Activated B cell treated with CpG ODN at 0.5 μM for 24 hours (primary cell): ENCODE measurements around the gene EMILIN2. TPM values are rescaled to one million over a fixed set of nuclear protein-coding genes. Genes with fewer than 3 reads are reported as not detected.

ENCODE experiments used
- ATAC-seq: fragments of 200-7000 bp; cut with Tn5 transposase; one replicate; pipeline ENCODE4 v1.10.0; 2021; ENCODE audit warnings: low read depth, mild to moderate bottlenecking, moderate library complexity
- CTCF ChIA-PET: fragments of 350-600 bp; sonication (Branson Sonifier 250); formaldehyde crosslinking; loops from one replicate; lab custom pipeline; 2021; ENCODE audit warnings: antibody characterized with exemption; lab: Charles Lee
- POLR2A ChIA-PET: fragments of 350-600 bp; sonication (Branson Sonifier 250); formaldehyde crosslinking; loops from one replicate; lab custom pipeline; 2021; ENCODE audit warnings: antibody characterized with exemption; lab: Charles Lee
- DNase-seq: peaks from one replicate; pipeline ENCODE4 v3.0.0; 2022
- H3K27ac Mint-ChIP-seq: one replicate; pipeline ENCODE4 v1.8.0; 2020; ENCODE audit warnings: mixed read lengths
- H3K27me3 Mint-ChIP-seq: one replicate; pipeline ENCODE4 v1.8.0; 2021; ENCODE audit warnings: mixed read lengths
- H3K36me3 Mint-ChIP-seq: one replicate; pipeline ENCODE4 v1.8.0; 2021; ENCODE audit warnings: low read depth, mixed read lengths
- H3K4me1 Mint-ChIP-seq: one replicate; pipeline ENCODE4 v1.8.0; 2021; ENCODE audit warnings: mixed read lengths
- H3K4me3 Mint-ChIP-seq: one replicate; pipeline ENCODE4 v1.8.0; 2020; ENCODE audit warnings: mild to moderate bottlenecking, mixed read lengths
- H3K9me3 Mint-ChIP-seq: one replicate; pipeline ENCODE4 v1.8.0; 2020; ENCODE audit warnings: mixed read lengths
- CTCF ChIP-seq: fragments of 200-600 bp; IDR thresholded peaks from one replicate; pipeline ENCODE4 v1.8.0; 2022; ENCODE audit warnings: antibody characterized with exemption, mild to moderate bottlenecking
- intact Hi-C: fragments of 100-400 bp; cut with micrococcal nuclease; formaldehyde crosslinking; loops from one replicate; pipeline ENCODE4 v1.15.1; 2024
- total RNA-seq: library from RNA; stranded (reverse); gene quantifications from 2 replicates; pipeline ENCODE4 v1.2.3, GENCODE V29; 2022

Gene EMILIN2
- total RNA-seq, 1 donor from 2014 or later: 80.9 TPM

GRCh38 chr18:2920027-2920426 is 73.2 kb downstream of the EMILIN2 start:
- no peaks in the 10 kb centered on the region for H3K9me3 Mint-ChIP-seq
- POLR2A ChIA-PET: no interaction called here
- H3K27me3 Mint-ChIP-seq: no peaks in the 10 kb centered on the region
- ATAC-seq: no peak
- intact Hi-C loops: no loop called here
- H3K36me3 Mint-ChIP-seq: peaks cover 85% of the 10 kb centered on the region
- no peak for DNase-seq
- no peak overlapping the region for H3K4me3 Mint-ChIP-seq
- CTCF ChIA-PET: no interaction called here
- peaks cover 31% of the 10 kb centered on the region for H3K4me1 Mint-ChIP-seq
- no peak overlapping the region for H3K27ac Mint-ChIP-seq
- TF ChIP-seq CTCF: no peak

DNA sequence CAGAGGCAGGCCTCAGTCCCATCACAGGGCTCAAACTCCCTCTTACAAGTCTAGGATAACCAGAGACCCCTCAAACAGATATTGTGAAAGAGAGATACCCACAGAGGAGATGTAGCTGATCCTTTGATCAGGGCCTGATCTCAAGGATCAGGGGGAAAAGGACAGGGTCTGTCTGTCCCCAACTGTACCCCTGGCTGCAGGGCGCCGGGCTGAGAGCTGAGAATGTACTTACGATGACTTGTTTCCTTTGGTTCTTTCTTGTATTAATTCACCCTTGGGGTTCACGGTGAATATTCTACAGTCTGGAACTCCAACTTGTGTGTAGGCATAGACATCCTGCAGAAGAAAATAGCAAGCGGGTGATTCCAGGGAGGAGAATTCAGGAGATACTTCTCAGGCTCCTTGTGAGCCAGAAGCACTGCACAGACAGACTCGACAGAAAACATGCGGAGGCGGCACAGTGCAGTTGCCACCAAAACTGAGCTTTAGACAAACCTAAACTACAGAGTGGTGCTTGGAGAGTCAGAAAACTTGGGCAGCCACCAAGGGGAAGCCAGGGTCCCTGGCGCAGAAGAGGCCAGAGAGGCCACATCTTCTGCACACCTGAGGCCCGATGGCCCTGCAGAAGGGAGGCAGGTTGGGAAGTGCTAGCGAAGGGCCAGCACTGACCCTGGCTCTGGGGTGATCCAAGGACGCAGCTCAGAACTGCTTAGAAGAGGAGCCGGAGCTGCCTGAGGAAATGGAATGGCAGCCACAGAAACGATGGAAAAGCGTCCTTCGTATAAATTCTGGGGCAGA is 73.9 kb downstream of the EMILIN2 start:
- ChIA-PET POLR2A (no interaction called here), CTCF (no interaction called here)
- Mint-ChIP-seq H3K36me3 (peaks cover 86% of the 10 kb centered on the region), H3K9me3 (no peaks in the 10 kb centered on the region), H3K27me3 (no peaks in the 10 kb centered on the region), H3K27ac (no peak overlapping the region), H3K4me3 (no peak overlapping the region), H3K4me1 (peaks cover 29% of the 10 kb centered on the region)
- ATAC-seq (no peak), DNase-seq (no peak)
- intact Hi-C loops: no loop called here
- no peak for TF ChIP-seq CTCF

DNA sequence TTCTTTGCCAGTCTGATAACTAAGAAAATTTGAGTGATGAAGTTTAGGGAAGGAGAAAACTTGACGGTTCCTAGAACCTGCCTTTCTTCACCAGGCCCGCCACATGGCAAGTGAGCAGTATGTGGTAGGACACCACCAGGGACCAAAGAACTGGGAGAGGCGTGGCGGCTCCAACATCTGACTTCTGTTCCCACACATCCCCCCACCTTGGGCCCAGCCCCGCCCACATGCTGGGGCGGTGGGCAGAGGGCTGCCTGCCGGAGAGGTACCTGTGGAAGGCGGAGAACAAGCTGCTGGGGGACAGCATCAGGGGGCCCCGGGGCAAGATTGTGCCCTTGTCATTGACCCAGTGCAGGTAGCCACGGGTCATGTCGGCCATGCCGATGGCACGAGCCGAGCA is 75.0 kb downstream of the EMILIN2 start:
- H3K4me3 Mint-ChIP-seq: no peak overlapping the region
- DNase-seq: no peak
- peaks cover 84% of the 10 kb centered on the region for H3K36me3 Mint-ChIP-seq
- peaks cover 22% of the 10 kb centered on the region for H3K4me1 Mint-ChIP-seq
- ATAC-seq: no peak
- ChIA-PET POLR2A (no interaction called here), CTCF (no interaction called here)
- H3K27ac Mint-ChIP-seq: no peak overlapping the region
- intact Hi-C loops: no loop called here
- H3K27me3 Mint-ChIP-seq: no peaks in the 10 kb centered on the region
- no peak for TF ChIP-seq CTCF
- H3K9me3 Mint-ChIP-seq: no peaks in the 10 kb centered on the region

GRCh38 chr18:2923464-2923863 is 76.7 kb downstream of the EMILIN2 start:
- intact Hi-C loops: no loop called here
- Mint-ChIP-seq H3K27ac (no peak overlapping the region), H3K36me3 (peaks cover 85% of the 10 kb centered on the region), H3K4me1 (peaks cover 15% of the 10 kb centered on the region), H3K27me3 (no peaks in the 10 kb centered on the region), H3K4me3 (no peak overlapping the region), H3K9me3 (no peaks in the 10 kb centered on the region)
- ChIA-PET POLR2A (interaction anchor here (0.6 kb wide), 2 partner anchors 187 to 224 kb away, joined by 3 to 7 read pairs; no protein-coding TSS in a partner anchor), CTCF (interaction anchor here (0.8 to 2.2 kb wide), 3 partner anchors 62 to 323 kb away, joined by 3 to 9 read pairs (median 6); no protein-coding TSS in a partner anchor)
- TF ChIP-seq CTCF: no peak
- ATAC-seq (no peak), DNase-seq (no peak)

DNA sequence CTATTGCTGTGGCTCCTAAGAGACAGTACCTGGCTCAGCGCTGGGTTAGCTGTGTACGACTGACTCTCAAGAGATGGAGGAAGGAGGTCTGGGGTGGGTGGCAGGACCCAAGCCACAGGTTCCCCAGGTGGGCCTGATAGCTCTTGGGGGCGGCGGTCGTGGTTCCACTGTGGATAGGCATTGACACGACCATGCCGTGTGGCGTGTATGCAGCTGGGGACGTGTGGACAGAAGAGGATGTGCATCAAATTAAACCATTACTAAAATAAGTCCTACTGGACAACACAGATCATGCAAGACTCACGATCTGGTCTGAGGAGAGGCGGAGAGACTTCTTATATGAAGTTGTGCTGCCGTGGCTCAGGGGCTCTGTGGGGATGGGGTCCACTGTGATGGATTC is 78.1 kb downstream of the EMILIN2 start:
- no peak overlapping the region for H3K27ac Mint-ChIP-seq
- no peak overlapping the region for H3K4me3 Mint-ChIP-seq
- H3K9me3 Mint-ChIP-seq: no peaks in the 10 kb centered on the region
- H3K36me3 Mint-ChIP-seq: peaks cover 85% of the 10 kb centered on the region
- TF ChIP-seq CTCF: no peak
- ATAC-seq (no peak), DNase-seq (no peak)
- intact Hi-C loops: no loop called here
- CTCF ChIA-PET: interaction anchor here (1.5 to 2.2 kb wide), 2 partner anchors 61 to 321 kb away, joined by 4 to 9 read pairs; no protein-coding TSS in a partner anchor
- POLR2A ChIA-PET: interaction anchor here (0.5 to 1.0 kb wide), 2 partner anchors 36 to 373 kb away, joined by 4 read pairs; no protein-coding TSS in a partner anchor
- H3K27me3 Mint-ChIP-seq: no peaks in the 10 kb centered on the region
- peaks cover 14% of the 10 kb centered on the region for H3K4me1 Mint-ChIP-seq
